NB4 (cell line): ENCODE measurements around the gene QSER1.

ENCODE experiments used
- DNase-seq: peaks from one replicate; pipeline ENCODE4 v3.0.0; 2010; ENCODE audit warnings: low read depth
- H3K4me3 ChIP-seq: one replicate; pipeline ENCODE4 v1.5.1; 2011; ENCODE audit warnings: mild to moderate bottlenecking, low read depth, low read length, moderate library complexity
- MYC ChIP-seq: IDR thresholded peaks from 2 replicates; pipeline ENCODE4 v1.6.1; 2011; ENCODE audit warnings: low read depth, low read length
- POLR2A ChIP-seq: IDR thresholded peaks from 2 replicates; pipeline ENCODE4 v1.6.1; 2011; ENCODE audit warnings: mild to moderate bottlenecking; ENCODE audit not compliant: insufficient read length; ENCODE audit errors: extremely low read depth
- TF ChIP-seq, protein P1 (sequence below): IDR thresholded peaks from one replicate; pipeline ENCODE4 v1.5.1; 2012; ENCODE audit warnings: low read depth, low read length
- TF ChIP-seq, protein P2 (sequence below): IDR thresholded peaks from 2 replicates; pipeline ENCODE4 v1.6.1; 2011; ENCODE audit warnings: low read depth, low read length

The QSER1 gene

DNA sequence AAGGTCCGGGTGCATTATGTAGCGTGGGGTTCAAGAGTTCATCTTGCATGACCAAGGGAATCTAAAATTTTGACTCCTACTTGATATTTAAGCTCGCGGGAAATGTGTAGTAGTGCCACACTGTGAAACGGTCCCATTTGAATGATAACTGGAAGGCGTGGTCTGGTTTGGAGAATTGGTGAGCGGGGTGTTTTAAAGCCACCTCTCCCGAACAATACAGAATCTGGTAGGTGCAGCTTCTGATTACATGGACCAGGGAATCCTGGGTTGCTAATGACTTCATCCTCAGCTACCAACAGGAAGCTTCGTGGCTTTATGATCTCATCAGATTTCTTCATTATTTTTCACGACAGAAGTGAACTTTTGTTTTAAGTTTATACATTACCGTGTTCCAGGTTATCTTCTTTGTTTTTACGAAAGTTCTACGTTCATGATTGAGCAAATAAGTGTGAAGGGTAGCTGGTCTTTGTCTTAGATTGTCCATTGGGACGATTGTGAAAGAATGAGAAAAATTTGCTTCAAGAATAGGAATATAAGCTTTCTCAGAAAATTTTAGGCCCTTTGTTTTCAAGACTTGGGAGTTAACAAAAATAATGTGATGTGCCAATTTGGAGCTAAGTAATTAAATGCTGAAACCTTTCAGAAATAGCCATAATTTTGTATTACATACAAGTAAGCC lies 1.7 kb downstream of the QSER1 start:
- TF ChIP-seq, protein P1, sequence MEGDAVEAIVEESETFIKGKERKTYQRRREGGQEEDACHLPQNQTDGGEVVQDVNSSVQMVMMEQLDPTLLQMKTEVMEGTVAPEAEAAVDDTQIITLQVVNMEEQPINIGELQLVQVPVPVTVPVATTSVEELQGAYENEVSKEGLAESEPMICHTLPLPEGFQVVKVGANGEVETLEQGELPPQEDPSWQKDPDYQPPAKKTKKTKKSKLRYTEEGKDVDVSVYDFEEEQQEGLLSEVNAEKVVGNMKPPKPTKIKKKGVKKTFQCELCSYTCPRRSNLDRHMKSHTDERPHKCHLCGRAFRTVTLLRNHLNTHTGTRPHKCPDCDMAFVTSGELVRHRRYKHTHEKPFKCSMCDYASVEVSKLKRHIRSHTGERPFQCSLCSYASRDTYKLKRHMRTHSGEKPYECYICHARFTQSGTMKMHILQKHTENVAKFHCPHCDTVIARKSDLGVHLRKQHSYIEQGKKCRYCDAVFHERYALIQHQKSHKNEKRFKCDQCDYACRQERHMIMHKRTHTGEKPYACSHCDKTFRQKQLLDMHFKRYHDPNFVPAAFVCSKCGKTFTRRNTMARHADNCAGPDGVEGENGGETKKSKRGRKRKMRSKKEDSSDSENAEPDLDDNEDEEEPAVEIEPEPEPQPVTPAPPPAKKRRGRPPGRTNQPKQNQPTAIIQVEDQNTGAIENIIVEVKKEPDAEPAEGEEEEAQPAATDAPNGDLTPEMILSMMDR, result no peak
- TF ChIP-seq, protein P2, sequence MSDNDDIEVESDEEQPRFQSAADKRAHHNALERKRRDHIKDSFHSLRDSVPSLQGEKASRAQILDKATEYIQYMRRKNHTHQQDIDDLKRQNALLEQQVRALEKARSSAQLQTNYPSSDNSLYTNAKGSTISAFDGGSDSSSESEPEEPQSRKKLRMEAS, result peak; percentile 42
- peak; percentile 39 for TF ChIP-seq POLR2A
- TF ChIP-seq MYC, result peak; percentile 30; the same call in 1 of the 2 replicates
- peak overlapping the region; percentile 76 for H3K4me3 ChIP-seq
- DNase-seq, result peak; percentile 81

DNA sequence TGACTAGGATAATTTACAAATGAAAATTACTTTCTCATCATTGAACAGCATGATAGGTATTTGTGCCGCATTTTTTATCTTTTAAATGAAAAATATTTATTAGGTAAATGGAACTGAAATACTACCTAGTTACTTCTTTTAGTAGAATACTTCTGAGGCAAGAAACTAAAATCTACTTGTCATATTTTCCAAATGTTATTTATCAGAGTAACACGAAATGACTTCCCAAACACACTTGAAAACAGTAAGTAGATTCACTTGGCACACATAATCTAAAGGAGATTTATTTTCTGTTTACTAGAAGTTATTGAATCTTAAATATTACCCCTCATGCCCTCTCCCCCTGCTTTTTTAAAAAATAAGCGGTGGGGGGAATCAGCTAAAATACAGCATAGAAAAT lies 2.3 kb downstream of the QSER1 start:
- peak overlapping the region; percentile 76 for H3K4me3 ChIP-seq
- DNase-seq, result no peak
- TF ChIP-seq, protein P2, result no peak
- no peak for TF ChIP-seq POLR2A
- TF ChIP-seq, protein P1, result no peak

DNA sequence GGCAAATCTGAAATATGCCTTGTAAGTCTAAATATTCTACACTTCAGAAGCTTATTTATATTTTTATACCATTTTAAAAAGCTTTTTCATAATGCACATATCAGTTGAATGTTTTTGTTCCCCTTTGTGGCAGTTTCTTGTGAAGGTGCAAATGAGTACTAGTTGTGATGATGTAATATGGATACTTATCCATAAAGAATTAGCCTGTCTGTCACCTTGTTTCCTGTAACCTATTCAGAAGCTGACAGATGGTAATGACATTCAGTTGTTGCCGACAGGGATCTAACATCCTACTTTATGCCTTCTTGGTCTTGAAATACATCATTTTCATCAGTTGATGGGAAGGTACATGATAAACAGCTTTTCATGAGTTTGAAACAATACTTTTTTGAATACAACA lies 2.9 kb downstream of the QSER1 start:
- no peak overlapping the region for H3K4me3 ChIP-seq
- no peak for TF ChIP-seq MYC
- no peak for TF ChIP-seq POLR2A
- TF ChIP-seq, protein P1, result no peak
- no peak for DNase-seq

DNA sequence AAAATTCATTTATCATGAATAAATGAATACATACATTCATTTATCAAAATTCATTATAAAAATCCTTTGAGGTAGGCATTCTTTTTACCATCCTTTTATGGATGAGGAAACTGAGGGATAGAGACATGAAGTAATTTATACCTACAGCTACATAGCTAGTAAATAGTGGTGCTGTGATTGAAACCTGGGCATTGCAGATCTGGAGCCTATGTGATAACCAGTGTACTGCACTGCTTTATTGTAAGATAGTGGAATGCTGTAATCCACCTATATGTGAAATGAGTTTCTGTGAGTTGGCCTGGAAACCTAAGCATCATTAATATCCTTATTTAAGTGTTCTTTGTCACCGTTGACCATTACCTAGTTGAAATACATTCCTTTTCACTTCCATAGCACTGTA lies 4.5 kb downstream of the QSER1 start:
- no peak for DNase-seq
- no peak overlapping the region for H3K4me3 ChIP-seq
- TF ChIP-seq, protein P2, result no peak
- TF ChIP-seq POLR2A (no peak), MYC (no peak)
- TF ChIP-seq, protein P1, result no peak

DNA sequence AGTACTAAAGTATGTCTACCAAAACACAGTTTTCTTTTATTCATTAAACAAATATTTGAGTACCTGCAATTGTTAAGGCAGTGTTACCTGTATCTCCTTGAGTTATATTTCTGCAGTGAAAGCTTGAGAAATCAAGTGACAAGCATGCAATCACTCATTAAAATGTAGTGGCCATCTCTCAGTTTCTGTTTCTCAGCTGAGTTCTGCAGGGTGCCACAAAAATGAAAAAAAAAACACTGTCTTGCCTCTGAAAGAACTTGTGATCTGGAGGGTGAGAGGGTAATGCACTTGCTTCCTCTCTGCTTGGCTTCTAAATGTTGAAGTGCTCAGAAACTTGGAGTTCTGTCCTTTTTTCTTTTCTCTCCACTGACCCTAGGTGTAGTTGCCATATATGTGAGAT lies 6.8 kb downstream of the QSER1 start:
- DNase-seq, result no peak
- TF ChIP-seq POLR2A (no peak), MYC (no peak)
- TF ChIP-seq, protein P2, result no peak
- TF ChIP-seq, protein P1, result no peak
- no peak overlapping the region for H3K4me3 ChIP-seq
